Glutamatergic neuron (in vitro differentiated cells): ENCODE results near the gene ZP2. TPM values are rescaled to one million over a fixed set of nuclear protein-coding genes. Genes with fewer than 3 reads are reported as not detected.

Experiments
- DNase-seq: peaks from one replicate; pipeline ENCODE4 v3.0.0; 2022
- H3K27ac Mint-ChIP-seq: one replicate; pipeline ENCODE4 v1.8.0; 2020; ENCODE audit warnings: mild to moderate bottlenecking, mixed read lengths, inconsistent platforms; ENCODE audit not compliant: unreplicated experiment
- H3K27me3 Mint-ChIP-seq: one replicate; pipeline ENCODE4 v1.8.0; 2020; ENCODE audit warnings: mild to moderate bottlenecking, moderate library complexity, mixed read lengths, inconsistent platforms; ENCODE audit not compliant: unreplicated experiment
- H3K36me3 Mint-ChIP-seq: one replicate; pipeline ENCODE4 v1.8.0; 2020; ENCODE audit warnings: mild to moderate bottlenecking, mixed read lengths, inconsistent platforms; ENCODE audit not compliant: unreplicated experiment
- H3K4me1 Mint-ChIP-seq: one replicate; pipeline ENCODE4 v1.8.0; 2020; ENCODE audit warnings: mild to moderate bottlenecking, low read depth, mixed read lengths, inconsistent platforms; ENCODE audit not compliant: unreplicated experiment
- H3K4me3 Mint-ChIP-seq: one replicate; pipeline ENCODE4 v1.8.0; 2020; ENCODE audit warnings: mild to moderate bottlenecking, mixed read lengths, inconsistent platforms; ENCODE audit not compliant: unreplicated experiment
- H3K9me3 Mint-ChIP-seq: one replicate; pipeline ENCODE4 v1.8.0; 2020; ENCODE audit warnings: mild to moderate bottlenecking, moderate library complexity, mixed read lengths, inconsistent platforms; ENCODE audit not compliant: unreplicated experiment
- CTCF ChIP-seq: fragments of 200-600 bp; sonication (generic); IDR thresholded peaks from one replicate; pipeline ENCODE4 v1.5.0; 2021; ENCODE audit not compliant: partially characterized antibody, unreplicated experiment
- total RNA-seq: library from RNA; stranded (reverse); fragmentation: NEBNext Ultra II Directional; extraction: Animal tissue kit (Norgen Biotek cat#: 25700); gene quantifications from one replicate; pipeline ENCODE4 v1.2.1, GENCODE V29; 2021; ENCODE audit not compliant: unreplicated experiment

The ZP2 gene
- total RNA-seq, 1 donor from 2014 or later: not detected

GRCh38 chr16:21194771-21195301, 16.5 kb downstream of the ZP2 start:
- TF ChIP-seq CTCF: no peak
- Mint-ChIP-seq H3K4me3 (no peak overlapping the region), H3K27me3 (peaks cover 2% of the 10 kb centered on the region), H3K9me3 (no peaks in the 10 kb centered on the region), H3K4me1 (no peaks in the 10 kb centered on the region), H3K36me3 (peaks cover 4% of the 10 kb centered on the region), H3K27ac (no peak overlapping the region)
- DNase-seq: no peak

GRCh38 chr16:21192991-21193390, 18.4 kb downstream of the ZP2 start:
- Mint-ChIP-seq H3K27me3 (peaks cover 2% of the 10 kb centered on the region), H3K4me3 (no peak overlapping the region), H3K9me3 (no peaks in the 10 kb centered on the region), H3K4me1 (no peaks in the 10 kb centered on the region), H3K36me3 (peaks cover 4% of the 10 kb centered on the region), H3K27ac (no peak overlapping the region)
- TF ChIP-seq CTCF: no peak
- DNase-seq: no peak

- Mint-ChIP-seq H3K9me3 (no peaks in the 10 kb centered on the region), H3K4me1 (no peaks in the 10 kb centered on the region)
- no peak for TF ChIP-seq CTCF
Measured at GRCh38 chr16:21190599-21190998, 20.8 kb downstream of the ZP2 start.

GRCh38 chr16:21190013-21190412, 21.4 kb downstream of the ZP2 start:
- TF ChIP-seq CTCF: no peak
- Mint-ChIP-seq H3K9me3 (no peaks in the 10 kb centered on the region), H3K36me3 (peaks cover 4% of the 10 kb centered on the region), H3K27me3 (peaks cover 2% of the 10 kb centered on the region), H3K27ac (no peak overlapping the region), H3K4me1 (no peaks in the 10 kb centered on the region), H3K4me3 (no peak overlapping the region)
- no peak for DNase-seq

More at GRCh38 chr16:21190599-21190998, 20.8 kb downstream of the ZP2 start:
- no peak overlapping the region for H3K4me3 Mint-ChIP-seq
- no peak overlapping the region for H3K27ac Mint-ChIP-seq
- peaks cover 2% of the 10 kb centered on the region for H3K27me3 Mint-ChIP-seq
- H3K36me3 Mint-ChIP-seq: peaks cover 4% of the 10 kb centered on the region
- no peak for DNase-seq

- H3K4me1 Mint-ChIP-seq: no peaks in the 10 kb centered on the region
Measured at GRCh38 chr16:21189311-21189710, 22.1 kb downstream of the ZP2 start.

More at GRCh38 chr16:21189311-21189710, 22.1 kb downstream of the ZP2 start:
- no peak for TF ChIP-seq CTCF
- Mint-ChIP-seq H3K27ac (no peak overlapping the region), H3K4me3 (no peak overlapping the region), H3K36me3 (peaks cover 9% of the 10 kb centered on the region), H3K9me3 (no peaks in the 10 kb centered on the region), H3K27me3 (no peaks in the 10 kb centered on the region)
- DNase-seq: no peak
